Mucosa of rectum (tissue), 2 donors: ENCODE results near the gene PKIG.
A peak's percentile ranks its signal among the peaks of the same experiment; 100 is the strongest.

Source experiments
- H3K27ac ChIP-seq, 2 donors: one replicate each; pipeline ENCODE4 v1.7.0; 2013; ENCODE audit warnings: inconsistent platforms in 2 of 2, low read depth in 2 of 2, low read length in 2 of 2
- H3K27me3 ChIP-seq, 2 donors: one replicate each; pipeline ENCODE4 v1.7.0; 2013; ENCODE audit warnings: low read length in 2 of 2; ENCODE audit not compliant: control insufficient read depth in 2 of 2, insufficient read depth in 2 of 2
- H3K36me3 ChIP-seq, 2 donors: one replicate each; pipeline ENCODE4 v1.7.0; 2013; ENCODE audit warnings: low read length in 2 of 2; ENCODE audit not compliant: control insufficient read depth in 2 of 2, insufficient read depth in 2 of 2
- H3K4me1 ChIP-seq, 2 donors: one replicate each; pipeline ENCODE4 v1.7.0; 2013; ENCODE audit warnings: low read length in 2 of 2, mild to moderate bottlenecking in 1 of 2; ENCODE audit not compliant: control insufficient read depth in 2 of 2, insufficient read depth in 2 of 2
- H3K4me3 ChIP-seq, 2 donors: one replicate each; pipeline ENCODE4 v1.7.0; 2013; ENCODE audit warnings: low read length in 2 of 2
- H3K9ac ChIP-seq, 2 donors: one replicate each; pipeline ENCODE4 v1.7.0; 2013; ENCODE audit warnings: low read length in 2 of 2, low read depth in 1 of 2, mild to moderate bottlenecking in 1 of 2
- H3K9me3 ChIP-seq, 2 donors: one replicate each; pipeline ENCODE4 v1.7.0; 2013; ENCODE audit warnings: low read length in 2 of 2; ENCODE audit not compliant: control insufficient read depth in 2 of 2
- donor health status: healthy.
- donor health status: Normal muscosa, but diverticular disease.

Gene PKIG

GRCh38 chr20:44566811-44567210 lies 15.6 kb upstream of the PKIG start:
- Histone ChIP-seq H3K36me3 (no peaks in the 10 kb centered on the region), H3K4me3 (no peak overlapping the region), H3K9me3 (no peaks in the 10 kb centered on the region), H3K27me3 (no peaks in the 10 kb centered on the region), H3K4me1 (no peaks in the 10 kb centered on the region), H3K9ac (no peak overlapping the region), H3K27ac (no peak overlapping the region)

DNA sequence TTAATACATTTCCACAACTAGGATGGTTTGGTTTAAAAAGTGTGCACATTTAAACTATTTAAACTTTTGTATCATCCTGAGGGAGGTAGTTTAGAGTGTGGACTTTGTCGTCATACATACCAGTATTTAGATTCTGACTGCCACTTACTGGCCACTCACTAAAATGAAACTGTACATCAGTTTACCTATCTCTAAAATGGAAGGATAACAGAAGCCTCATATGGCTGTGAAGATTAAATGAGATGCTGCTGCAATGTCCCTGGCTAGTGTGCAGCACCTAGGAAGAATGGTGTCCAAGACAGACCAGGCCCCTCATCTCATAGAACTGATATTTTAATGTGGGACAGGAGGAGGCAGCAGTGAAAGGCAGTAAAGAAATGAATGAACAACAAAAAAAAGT lies 12.0 kb upstream of the PKIG start:
- Histone ChIP-seq H3K4me3 (no peak overlapping the region), H3K27me3 (no peaks in the 10 kb centered on the region), H3K27ac (no peak overlapping the region), H3K9ac (no peak overlapping the region), H3K36me3 (no peaks in the 10 kb centered on the region), H3K9me3 (no peaks in the 10 kb centered on the region), H3K4me1 (peaks cover 0 to 3% of the 10 kb centered on the region in 2 donors)

DNA sequence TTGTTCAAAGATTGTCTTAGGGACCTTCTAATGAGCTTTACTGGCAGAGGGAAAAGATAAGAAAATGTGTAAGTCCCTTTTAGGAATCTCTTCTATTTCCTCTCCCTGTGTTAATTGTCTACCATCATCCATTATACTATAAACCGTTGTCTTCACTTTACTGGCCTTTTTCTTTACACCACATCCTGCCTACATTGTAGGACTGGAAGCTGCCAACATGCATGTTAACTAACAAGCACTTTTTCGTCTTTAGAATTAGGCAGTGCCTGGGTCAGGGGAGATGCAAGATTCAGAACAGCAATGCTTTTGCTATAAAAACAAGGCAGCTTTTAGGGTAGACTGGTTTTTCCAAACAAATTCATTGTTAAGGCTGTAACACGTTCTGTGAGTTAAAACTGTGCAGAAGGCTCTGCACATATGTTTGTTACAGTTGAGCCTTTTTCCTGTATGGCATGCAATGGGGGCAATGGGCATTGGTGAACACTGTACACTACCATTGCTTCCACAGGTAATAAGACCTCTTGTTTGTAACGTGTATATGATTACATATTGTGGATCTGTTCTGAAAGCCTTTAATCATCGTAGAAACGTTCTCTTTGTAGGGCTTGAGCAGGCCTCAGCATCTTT lies 10.9 kb upstream of the PKIG start:
- H3K9me3 ChIP-seq, result no peaks in the 10 kb centered on the region
- peaks cover 0 to 5% of the 10 kb centered on the region in 2 donors for H3K4me1 ChIP-seq
- H3K4me3 ChIP-seq, result no peak overlapping the region
- no peaks in the 10 kb centered on the region for H3K27me3 ChIP-seq
- H3K9ac ChIP-seq, result no peak overlapping the region
- H3K36me3 ChIP-seq, result no peaks in the 10 kb centered on the region
- H3K27ac ChIP-seq, result no peak overlapping the region

GRCh38 chr20:44572551-44573500 lies 9.6 kb upstream of the PKIG start:
- Histone ChIP-seq H3K27me3 (no peaks in the 10 kb centered on the region), H3K36me3 (no peaks in the 10 kb centered on the region), H3K4me3 (no peak overlapping the region), H3K9me3 (no peaks in the 10 kb centered on the region), H3K4me1 (peaks cover 5% of the 10 kb centered on the region in 2 donors), H3K9ac (peak overlapping the region in 1 of 2 donors; percentile 2), H3K27ac (peak overlapping the region; percentile 58 to 73)

DNA sequence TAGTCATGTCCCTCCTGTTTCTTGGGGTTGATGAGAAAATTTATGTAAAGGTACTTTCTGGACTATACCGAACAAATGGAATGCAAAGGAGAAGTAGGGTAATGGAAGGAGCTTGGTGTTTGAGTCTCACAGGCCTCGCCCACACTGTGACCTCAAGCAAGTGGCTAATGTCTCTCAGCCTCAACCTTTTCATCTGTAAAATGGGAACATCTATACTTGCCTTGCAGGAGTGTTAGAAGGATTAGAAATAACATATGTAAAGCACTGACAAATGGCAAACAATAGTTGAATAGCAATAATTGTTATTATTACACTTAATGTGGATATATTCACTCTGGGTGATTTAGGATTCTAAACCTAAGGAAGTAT lies 8.9 kb upstream of the PKIG start:
- peaks cover 5% of the 10 kb centered on the region in 2 donors for H3K4me1 ChIP-seq
- H3K36me3 ChIP-seq, result no peaks in the 10 kb centered on the region
- H3K27me3 ChIP-seq, result no peaks in the 10 kb centered on the region
- peak overlapping the region; percentile 58 to 73 for H3K27ac ChIP-seq
- H3K4me3 ChIP-seq, result no peak overlapping the region
- no peaks in the 10 kb centered on the region for H3K9me3 ChIP-seq
- H3K9ac ChIP-seq, result no peak overlapping the region

DNA sequence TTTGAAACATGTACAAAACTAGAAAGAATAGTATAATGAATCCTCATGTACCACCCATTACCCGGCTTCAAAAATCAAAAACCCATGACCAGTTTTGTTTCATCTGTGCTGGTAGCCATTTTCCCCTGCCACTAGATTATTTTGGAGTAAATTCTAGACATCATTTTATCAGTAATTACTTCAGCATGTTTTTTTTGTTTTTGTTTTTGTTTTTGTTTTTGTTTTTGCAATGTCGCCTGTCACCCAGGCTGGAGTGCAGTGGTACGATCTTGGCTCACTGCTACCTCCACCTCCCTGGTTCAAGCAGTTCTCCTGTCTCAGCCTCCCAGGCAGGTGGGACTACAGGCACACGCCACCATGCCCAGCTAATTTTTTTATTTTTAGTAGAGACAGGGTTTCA lies 8.0 kb upstream of the PKIG start:
- H3K27me3 ChIP-seq, result no peaks in the 10 kb centered on the region
- no peak overlapping the region for H3K27ac ChIP-seq
- H3K9me3 ChIP-seq, result no peaks in the 10 kb centered on the region
- peaks cover 5% of the 10 kb centered on the region in 2 donors for H3K4me1 ChIP-seq
- H3K4me3 ChIP-seq, result no peak overlapping the region
- H3K9ac ChIP-seq, result no peak overlapping the region
- H3K36me3 ChIP-seq, result no peaks in the 10 kb centered on the region

- H3K4me1 ChIP-seq, result peaks cover 5 to 8% of the 10 kb centered on the region in 2 donors
- no peak overlapping the region for H3K4me3 ChIP-seq
- no peak overlapping the region for H3K9ac ChIP-seq
- H3K9me3 ChIP-seq, result no peaks in the 10 kb centered on the region
- H3K36me3 ChIP-seq, result no peaks in the 10 kb centered on the region
- H3K27me3 ChIP-seq, result no peaks in the 10 kb centered on the region
- no peak overlapping the region for H3K27ac ChIP-seq
Observed at GRCh38 chr20:44576297-44576696, 6.1 kb upstream of the PKIG start.

DNA sequence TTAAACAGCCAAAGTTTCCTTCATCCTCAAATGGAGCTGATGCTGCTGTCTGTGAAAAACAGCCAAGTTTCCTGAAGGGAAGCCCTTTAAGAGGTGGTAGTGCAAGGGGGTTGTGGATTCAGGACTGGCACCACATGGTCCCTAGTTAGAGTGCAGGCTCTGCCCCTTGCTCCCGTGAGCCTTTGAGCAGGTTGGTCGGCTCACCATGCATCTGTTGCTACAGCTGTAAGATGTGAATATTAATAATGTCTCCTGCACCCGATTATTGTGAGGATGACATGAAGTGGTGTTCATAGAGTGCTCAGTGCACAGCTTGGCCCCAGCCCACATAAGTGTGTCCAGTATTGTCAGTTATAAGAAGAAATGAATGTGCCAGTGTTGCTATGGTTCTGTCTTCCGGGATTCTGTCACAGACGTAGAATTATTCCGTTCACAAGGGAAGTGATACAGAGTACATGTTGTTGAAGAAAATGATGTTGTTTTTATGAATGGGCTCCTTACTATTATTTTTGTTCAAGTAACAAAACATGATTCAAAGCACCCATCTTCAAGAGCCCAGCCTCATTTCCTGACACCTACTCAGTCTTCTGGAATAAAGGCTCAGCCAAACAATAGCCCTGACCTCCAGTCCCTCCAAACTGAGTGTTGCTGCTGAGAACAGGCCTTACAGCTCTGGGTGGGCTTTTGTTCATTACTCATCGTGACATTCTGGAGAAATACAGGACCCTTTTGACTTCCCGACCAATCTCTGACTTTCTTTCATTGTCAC lies 2.9 kb upstream of the PKIG start:
- H3K36me3 ChIP-seq, result no peaks in the 10 kb centered on the region
- H3K9ac ChIP-seq, result no peak overlapping the region
- H3K4me1 ChIP-seq, result peaks cover 10 to 14% of the 10 kb centered on the region in 2 donors
- H3K27ac ChIP-seq, result peak overlapping the region in 1 of 2 donors; percentile 6
- H3K27me3 ChIP-seq, result no peaks in the 10 kb centered on the region
- H3K9me3 ChIP-seq, result no peaks in the 10 kb centered on the region
- no peak overlapping the region for H3K4me3 ChIP-seq

DNA sequence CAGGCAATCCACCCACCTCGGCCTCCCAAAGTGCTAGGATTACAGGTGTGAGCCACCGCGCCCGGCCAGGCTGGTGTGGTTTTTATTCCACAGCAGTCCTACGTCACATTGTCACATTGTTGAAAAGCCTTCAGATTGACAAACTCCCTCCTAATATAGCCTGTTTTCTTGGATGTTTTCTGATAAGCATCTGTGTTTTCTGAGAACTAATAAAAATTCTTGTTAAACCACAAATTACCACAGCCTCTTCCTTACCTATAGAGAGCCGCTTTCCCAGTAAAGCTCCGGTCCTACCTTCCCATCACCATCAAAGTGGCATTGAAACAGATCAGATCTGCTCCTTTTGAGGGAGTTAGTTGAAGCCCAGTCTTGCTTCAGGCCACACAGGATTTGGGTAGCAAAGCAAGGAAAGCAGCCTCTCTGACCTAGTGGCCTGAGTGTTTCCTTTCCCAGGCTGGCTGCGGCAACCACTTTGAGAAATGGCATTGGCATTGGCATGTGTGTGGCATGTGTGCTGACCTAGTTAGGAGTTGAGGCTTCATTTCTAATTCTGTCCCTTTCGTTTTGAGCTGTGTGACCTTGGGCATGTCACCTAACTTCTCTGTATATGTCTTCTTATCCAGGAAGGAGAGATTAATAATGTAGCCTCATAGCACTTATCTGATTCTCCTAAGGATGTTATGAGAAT lies 1.7 kb upstream of the PKIG start:
- H3K27me3 ChIP-seq, result no peaks in the 10 kb centered on the region
- no peaks in the 10 kb centered on the region for H3K9me3 ChIP-seq
- H3K9ac ChIP-seq, result no peak overlapping the region
- peaks cover 10 to 14% of the 10 kb centered on the region in 2 donors for H3K4me1 ChIP-seq
- no peaks in the 10 kb centered on the region for H3K36me3 ChIP-seq
- H3K27ac ChIP-seq, result peak overlapping the region; percentile 9 to 73
- no peak overlapping the region for H3K4me3 ChIP-seq
